Peyer's patch (tissue), 4 donors: ENCODE measurements around the gene RALB.

Source experiments
- POLR2A ChIP-seq, 2 donors: fragments of 450-650 bp; IDR thresholded peaks; one replicate each; pipeline ENCODE4 v1.5.1; 2017; ENCODE audit warnings: antibody characterized with exemption in 2 of 2, mild to moderate bottlenecking in 2 of 2, moderate library complexity in 2 of 2
- TF ChIP-seq, protein P1 (sequence below), 6 experiments: fragments of 450-650 bp in 4 of 6; fragments of 200-600 bp in 2 of 6; sonication (generic) in 1 of 6; IDR thresholded peaks; one replicate each; pipeline ENCODE4 v1.5.1; 2017 to 2019; ENCODE audit warnings: antibody characterized with exemption in 6 of 6, mild to moderate bottlenecking in 3 of 6, moderate library complexity in 1 of 6

DNA sequence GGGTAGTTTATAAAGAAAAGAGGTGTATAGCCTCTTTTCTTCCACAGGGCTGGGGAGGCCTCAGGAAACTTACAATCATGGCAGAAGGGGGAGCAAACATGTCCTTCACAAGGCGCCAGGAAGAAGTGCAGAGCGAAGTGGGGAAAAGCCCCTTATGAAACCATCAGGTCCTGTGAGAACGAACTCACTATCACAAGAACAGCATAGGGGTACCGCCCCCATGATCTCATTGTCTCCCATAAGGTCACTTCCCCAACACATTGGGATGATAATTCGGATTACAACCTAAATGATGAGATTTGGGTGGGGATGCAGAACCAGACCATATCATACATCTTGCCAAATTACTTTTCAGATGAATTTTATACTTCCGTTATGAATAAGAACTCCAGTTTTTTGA lies 32.4 kb downstream of the RALB start:
- TF ChIP-seq, protein P1, sequence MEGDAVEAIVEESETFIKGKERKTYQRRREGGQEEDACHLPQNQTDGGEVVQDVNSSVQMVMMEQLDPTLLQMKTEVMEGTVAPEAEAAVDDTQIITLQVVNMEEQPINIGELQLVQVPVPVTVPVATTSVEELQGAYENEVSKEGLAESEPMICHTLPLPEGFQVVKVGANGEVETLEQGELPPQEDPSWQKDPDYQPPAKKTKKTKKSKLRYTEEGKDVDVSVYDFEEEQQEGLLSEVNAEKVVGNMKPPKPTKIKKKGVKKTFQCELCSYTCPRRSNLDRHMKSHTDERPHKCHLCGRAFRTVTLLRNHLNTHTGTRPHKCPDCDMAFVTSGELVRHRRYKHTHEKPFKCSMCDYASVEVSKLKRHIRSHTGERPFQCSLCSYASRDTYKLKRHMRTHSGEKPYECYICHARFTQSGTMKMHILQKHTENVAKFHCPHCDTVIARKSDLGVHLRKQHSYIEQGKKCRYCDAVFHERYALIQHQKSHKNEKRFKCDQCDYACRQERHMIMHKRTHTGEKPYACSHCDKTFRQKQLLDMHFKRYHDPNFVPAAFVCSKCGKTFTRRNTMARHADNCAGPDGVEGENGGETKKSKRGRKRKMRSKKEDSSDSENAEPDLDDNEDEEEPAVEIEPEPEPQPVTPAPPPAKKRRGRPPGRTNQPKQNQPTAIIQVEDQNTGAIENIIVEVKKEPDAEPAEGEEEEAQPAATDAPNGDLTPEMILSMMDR (IDR thresholded peaks at IDR 0.05): no peak
- TF ChIP-seq POLR2A (IDR thresholded peaks at IDR 0.05): no peak
